Stimulated activated naive CD8-positive, alpha-beta T cell treated with anti-CD3 and anti-CD28 coated beads, Interleukin-15, amount 100 ng/mL, for 72 hours (primary cell): ENCODE measurements around the gene CD59.
"Not testable (repeated sequence)": the region's sequence is repeated elsewhere in the genome, so short reads cannot be mapped to it uniquely, and the experiment has no call there.

Source experiments
- ATAC-seq: fragments of 150-1000 bp; cut with Tn5 transposase; 2 replicates; pipeline ENCODE4 v1.10.0; 2021; ENCODE audit warnings: mild to moderate bottlenecking, moderate library complexity
- DNase-seq, 2 donors: peaks; one replicate each; pipeline ENCODE4 v3.0.0; 2021 to 2022
- H3K27ac Mint-ChIP-seq, 2 donors: one replicate each; pipeline ENCODE4 v1.8.0; 2022; ENCODE audit warnings: mild to moderate bottlenecking in 2 of 2, mixed read lengths in 2 of 2, moderate library complexity in 2 of 2
- H3K27me3 Mint-ChIP-seq: one replicate; pipeline ENCODE4 v1.8.0; 2022; ENCODE audit warnings: mixed read lengths
- H3K4me1 Mint-ChIP-seq: one replicate; pipeline ENCODE4 v1.8.0; 2022; ENCODE audit warnings: mild to moderate bottlenecking, mixed read lengths
- H3K4me3 Mint-ChIP-seq, 2 donors: one replicate each; pipeline ENCODE4 v1.8.0; 2022; ENCODE audit warnings: mild to moderate bottlenecking in 2 of 2, mixed read lengths in 2 of 2, moderate library complexity in 1 of 2
- H3K9me3 Mint-ChIP-seq, 2 donors: one replicate each; pipeline ENCODE4 v1.8.0; 2022; ENCODE audit warnings: mixed read lengths in 2 of 2

CD59 gene

DNA sequence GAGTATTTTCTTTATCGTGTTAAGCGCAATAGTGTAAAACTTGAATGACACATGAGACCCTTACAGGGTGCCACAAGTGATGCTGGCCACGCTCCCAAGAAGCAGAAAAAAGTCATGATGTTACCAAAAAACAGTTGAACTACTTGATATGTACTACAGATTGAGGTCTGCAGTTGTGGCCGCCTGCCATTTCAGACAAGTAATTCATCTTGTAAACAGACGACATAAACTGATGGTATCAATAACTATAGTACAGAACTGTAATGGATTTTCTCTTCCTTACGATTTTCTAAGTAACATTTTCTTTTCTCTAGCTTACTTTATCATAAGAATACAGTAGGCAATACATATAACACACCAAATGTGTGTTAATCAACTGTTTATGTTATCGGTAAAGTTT lies 5.5 kb downstream of the CD59 start:
- Mint-ChIP-seq H3K27ac (no peak overlapping the region), H3K4me1 (peaks cover 50% of the 10 kb centered on the region), H3K27me3 (no peaks in the 10 kb centered on the region), H3K9me3 (no peaks in the 10 kb centered on the region), H3K4me3 (no peak overlapping the region)
- no peak for DNase-seq
- ATAC-seq, result no peak

DNA sequence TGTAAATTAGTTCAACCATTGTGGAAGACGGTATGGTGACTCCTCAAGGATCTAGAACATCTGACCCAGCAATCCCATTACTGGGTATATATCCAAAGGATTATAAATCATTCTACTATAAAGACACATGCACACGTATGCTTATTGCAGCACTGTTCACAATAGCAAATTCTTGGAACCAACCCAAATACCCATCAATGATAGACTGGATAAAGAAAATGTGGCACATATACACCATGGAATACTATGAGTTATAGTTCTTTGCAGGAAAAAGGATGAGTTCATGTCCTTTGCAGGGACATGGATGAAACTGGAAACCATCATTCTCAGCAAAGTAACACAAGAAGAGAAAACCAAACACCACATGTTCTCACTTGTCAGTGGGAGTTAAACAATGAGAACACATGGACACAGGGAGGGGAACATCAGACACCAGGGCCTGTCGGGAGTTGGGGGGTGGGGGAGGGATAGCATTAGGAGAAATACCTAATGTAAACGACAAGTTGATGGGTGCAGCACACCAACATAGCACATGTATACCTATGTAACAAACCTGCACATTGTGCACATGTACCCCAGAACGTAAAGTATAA lies 7.1 kb downstream of the CD59 start:
- not testable (repeated sequence) for H3K9me3 Mint-ChIP-seq, DNase-seq, H3K27me3 Mint-ChIP-seq, ATAC-seq, H3K4me3 Mint-ChIP-seq, H3K27ac Mint-ChIP-seq
- H3K4me1 Mint-ChIP-seq, result peaks cover 52% of the 10 kb centered on the region

DNA sequence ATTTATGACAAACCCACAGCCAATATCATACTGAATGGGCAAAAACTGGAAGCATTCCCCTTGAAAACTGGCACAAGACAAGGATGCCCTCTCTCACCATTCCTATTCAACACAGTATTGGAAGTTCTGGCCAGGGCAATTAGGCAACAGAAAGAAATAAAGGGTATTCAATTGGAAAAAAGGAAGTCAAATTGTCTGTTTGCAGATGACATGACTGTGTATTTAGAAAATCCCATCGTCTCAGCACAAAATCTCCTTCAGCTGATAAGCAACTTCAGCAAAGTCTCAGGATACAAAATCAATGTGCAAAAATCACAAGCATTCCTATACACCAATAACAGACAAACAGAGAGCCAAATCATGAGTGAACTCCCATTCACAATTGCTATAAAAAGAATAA lies 8.7 kb downstream of the CD59 start:
- H3K27ac Mint-ChIP-seq, H3K27me3 Mint-ChIP-seq, DNase-seq, H3K4me3 Mint-ChIP-seq, ATAC-seq, H3K9me3 Mint-ChIP-seq: not testable (repeated sequence)
- H3K4me1 Mint-ChIP-seq, result peaks cover 56% of the 10 kb centered on the region

DNA sequence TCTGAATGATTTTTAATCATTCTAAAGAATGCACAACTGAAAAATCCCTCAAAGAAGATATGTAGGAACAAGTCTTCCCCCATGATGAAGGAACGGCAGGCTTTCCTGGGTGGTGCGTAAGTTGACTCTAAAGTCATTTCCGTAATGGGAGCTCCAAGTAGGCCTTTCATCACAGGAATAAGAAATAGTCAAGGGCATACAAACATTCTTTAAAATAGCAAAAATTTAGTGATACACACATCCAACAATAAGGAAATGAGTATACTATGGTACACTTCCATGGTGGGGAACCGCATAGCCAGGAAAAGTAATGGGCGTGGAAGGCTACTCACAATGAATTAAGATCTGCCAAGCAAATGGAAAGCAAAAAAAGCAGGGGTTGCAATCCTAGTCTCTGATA lies 10.7 kb downstream of the CD59 start:
- Mint-ChIP-seq H3K27ac (no peak overlapping the region), H3K4me1 (peaks cover 56% of the 10 kb centered on the region), H3K4me3 (no peak overlapping the region), H3K27me3 (no peaks in the 10 kb centered on the region), H3K9me3 (no peaks in the 10 kb centered on the region)
- DNase-seq, result no peak
- ATAC-seq, result no peak

DNA sequence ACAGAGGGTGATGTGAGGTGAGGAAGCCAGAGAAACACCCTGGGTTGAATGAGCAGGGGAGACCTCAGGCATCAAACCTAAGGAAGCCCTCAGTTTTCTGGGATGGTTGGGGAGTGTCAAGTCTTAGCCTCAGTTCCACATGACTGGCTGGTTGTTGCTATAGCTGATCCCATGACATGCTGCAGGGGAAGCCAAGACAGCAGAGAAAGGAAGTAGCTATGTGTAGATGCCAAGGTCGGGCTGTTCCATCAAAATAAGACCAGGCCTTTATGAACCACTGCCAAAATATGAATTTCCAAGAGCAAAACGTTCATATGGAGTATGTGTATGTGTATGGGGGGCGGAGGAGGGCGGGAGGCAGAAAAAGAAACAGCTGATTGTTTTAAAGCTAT lies 11.6 kb downstream of the CD59 start:
- H3K27me3 Mint-ChIP-seq, result no peaks in the 10 kb centered on the region
- DNase-seq (no peak), ATAC-seq (no peak)
- H3K4me3 Mint-ChIP-seq, result no peak overlapping the region
- H3K27ac Mint-ChIP-seq, result no peak overlapping the region
- no peaks in the 10 kb centered on the region for H3K9me3 Mint-ChIP-seq
- H3K4me1 Mint-ChIP-seq, result peaks cover 56% of the 10 kb centered on the region

DNA sequence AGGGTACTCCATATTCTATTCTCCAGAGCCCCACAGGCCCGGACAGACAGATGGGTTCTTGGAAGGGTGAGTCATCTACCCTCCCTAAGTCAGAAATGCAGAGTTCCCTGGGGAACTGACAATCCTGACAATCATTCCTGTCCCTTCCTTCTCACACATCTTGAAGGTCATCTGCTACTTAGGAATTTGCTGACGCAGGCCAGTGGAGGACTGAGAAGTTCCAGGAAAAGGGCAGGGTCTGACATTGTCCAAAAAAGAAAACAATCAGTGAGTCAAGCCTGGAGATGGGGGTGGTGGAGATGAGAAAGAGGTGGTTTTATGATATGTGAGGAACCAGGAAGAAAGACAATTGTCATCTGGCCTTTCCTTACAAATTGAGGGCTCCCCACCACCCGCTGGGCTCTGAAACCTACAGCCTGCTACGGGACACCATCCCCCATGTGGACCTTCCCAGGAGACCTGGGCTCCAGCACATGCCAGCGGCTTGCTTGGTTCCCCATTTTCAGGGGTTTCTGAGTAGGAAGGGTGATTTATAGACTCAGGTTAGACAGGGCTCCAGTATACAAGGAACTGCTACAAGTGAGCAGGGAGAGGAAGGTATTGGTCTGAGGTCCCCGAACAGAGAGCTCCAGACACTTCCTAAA lies 12.9 kb downstream of the CD59 start:
- DNase-seq (no peak), ATAC-seq (peak; percentile 3)
- H3K4me3 Mint-ChIP-seq, result peak overlapping the region in 1 of 2 donors; percentile 58
- H3K27me3 Mint-ChIP-seq, result no peaks in the 10 kb centered on the region
- no peak overlapping the region for H3K27ac Mint-ChIP-seq
- H3K9me3 Mint-ChIP-seq, result no peaks in the 10 kb centered on the region
- peaks cover 52% of the 10 kb centered on the region for H3K4me1 Mint-ChIP-seq

DNA sequence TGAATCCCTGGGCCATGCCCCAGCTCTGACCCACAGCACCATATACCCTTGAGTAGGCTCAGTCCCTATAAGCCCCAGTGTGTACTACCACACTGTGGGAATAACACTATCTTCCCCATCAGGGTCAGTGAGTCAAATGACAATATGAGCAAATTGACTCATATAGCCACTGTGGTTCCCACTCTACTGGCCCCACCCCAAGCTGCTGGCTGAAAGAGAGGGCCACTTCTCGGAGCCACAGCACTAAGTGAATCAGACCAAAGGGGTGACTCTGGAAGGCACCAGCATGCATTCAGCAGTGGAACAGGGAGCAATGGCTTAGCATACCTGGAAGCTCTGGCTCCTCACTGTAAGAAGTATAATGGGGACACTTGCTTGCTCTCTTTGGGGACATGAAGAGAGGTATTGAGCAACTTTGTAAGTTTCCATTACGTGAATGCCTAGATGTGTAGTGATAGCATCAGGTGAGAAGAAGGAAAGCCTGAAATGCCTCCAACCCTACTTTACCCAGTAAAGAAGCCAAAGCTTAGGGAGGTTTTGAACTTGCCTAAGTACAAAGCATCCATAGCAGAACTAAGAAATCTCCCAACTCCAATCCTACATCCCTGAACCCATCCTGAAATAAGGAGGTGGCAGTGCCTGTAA lies 13.5 kb downstream of the CD59 start:
- Mint-ChIP-seq H3K9me3 (no peaks in the 10 kb centered on the region), H3K4me1 (peaks cover 51% of the 10 kb centered on the region), H3K27me3 (no peaks in the 10 kb centered on the region), H3K4me3 (peak overlapping the region; percentile 38 to 58), H3K27ac (peak overlapping the region; percentile 48 to 71)
- DNase-seq, result peak; percentile 39 to 73
- ATAC-seq, result peak; percentile 97

DNA sequence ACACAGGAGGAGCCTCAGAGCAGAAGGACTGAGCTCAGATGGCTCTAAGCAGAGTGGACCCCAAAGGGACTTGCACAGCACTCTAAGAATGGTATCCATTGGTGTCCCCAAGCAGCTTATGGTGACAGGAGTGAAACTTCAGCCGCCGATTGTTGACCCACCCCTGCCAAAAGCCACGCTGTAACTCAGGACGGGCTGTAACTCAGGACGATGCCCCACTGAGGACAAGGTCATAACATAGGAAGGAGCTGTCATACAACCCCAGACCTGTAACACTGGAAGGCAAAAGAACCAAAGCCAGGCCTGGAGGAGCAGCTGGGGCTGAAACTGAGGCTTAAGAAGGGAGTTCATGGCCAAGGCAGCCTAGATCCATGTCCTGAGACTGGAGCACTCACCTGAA lies 14.2 kb downstream of the CD59 start:
- H3K4me1 Mint-ChIP-seq, result peaks cover 46% of the 10 kb centered on the region
- H3K9me3 Mint-ChIP-seq, result no peaks in the 10 kb centered on the region
- no peaks in the 10 kb centered on the region for H3K27me3 Mint-ChIP-seq
- peak overlapping the region in 1 of 2 donors; percentile 1 for H3K4me3 Mint-ChIP-seq
- no peak for DNase-seq
- no peak for ATAC-seq
- H3K27ac Mint-ChIP-seq, result no peak overlapping the region

DNA sequence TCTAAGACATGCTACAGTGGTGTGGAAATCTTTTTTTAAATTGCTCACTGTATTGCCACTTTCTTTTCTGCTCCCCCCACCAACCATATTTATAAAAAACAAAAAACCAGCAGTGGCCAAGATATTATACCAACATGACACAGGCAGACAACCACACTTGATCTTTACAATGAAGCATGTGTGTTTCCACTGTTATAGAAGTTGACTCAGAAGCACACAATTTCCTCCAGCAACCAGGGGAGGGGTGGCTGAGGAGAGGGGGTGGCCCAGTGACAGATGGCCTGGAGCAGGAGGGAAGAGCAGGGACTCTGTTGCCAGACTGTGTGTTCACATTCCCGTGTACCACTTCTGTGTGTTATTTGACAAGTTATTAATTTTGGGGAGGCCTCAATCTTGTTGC lies 14.8 kb downstream of the CD59 start:
- H3K4me3 Mint-ChIP-seq, result no peak overlapping the region
- H3K9me3 Mint-ChIP-seq, result no peaks in the 10 kb centered on the region
- peak overlapping the region in 1 of 2 donors; percentile 88 for H3K27ac Mint-ChIP-seq
- peaks cover 46% of the 10 kb centered on the region for H3K4me1 Mint-ChIP-seq
- H3K27me3 Mint-ChIP-seq, result no peaks in the 10 kb centered on the region
- DNase-seq (no peak), ATAC-seq (peak; percentile 37)

DNA sequence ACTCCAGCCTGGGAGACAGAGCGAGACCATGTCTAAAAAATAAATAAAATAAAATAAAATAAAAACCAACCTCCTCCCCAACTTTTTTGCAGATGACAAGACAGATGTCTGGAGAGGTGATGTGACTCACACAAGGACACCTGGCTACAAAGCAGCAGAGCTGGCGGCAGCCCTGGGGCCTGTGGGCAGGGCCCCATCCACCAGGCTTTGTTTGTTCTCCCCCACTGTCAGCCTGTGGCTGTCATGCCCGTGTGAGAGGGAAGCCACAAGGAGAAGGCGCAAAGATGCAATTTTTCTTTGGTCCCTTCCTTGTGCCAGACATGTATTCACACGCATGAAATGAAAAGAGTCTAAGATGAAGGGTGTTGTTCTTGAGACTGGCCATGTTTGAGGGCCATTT lies 16.6 kb downstream of the CD59 start:
- H3K4me3 Mint-ChIP-seq, result no peak overlapping the region
- peak overlapping the region in 1 of 2 donors; percentile 33 for H3K27ac Mint-ChIP-seq
- DNase-seq (no peak), ATAC-seq (no peak)
- peaks cover 35% of the 10 kb centered on the region for H3K4me1 Mint-ChIP-seq
- H3K9me3 Mint-ChIP-seq, result no peaks in the 10 kb centered on the region
- no peaks in the 10 kb centered on the region for H3K27me3 Mint-ChIP-seq

DNA sequence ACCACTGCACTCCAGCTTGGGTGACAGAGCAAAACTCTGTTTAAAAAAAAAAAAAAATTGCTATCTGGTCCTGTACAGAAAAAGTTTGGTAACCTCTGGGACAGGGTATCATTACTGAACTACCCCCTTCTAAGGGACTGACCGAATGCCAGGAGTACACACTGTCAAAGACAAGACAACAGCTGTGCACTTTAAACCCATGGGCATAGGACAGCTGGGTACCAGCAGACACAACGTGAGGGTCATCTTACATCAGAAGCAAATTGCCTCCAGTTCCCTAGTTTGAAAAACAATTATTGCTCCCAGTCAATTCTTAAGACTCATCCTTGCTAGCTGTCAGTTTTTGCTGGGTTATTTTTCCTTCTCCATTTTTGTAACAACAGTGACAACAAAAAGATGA lies 17.8 kb downstream of the CD59 start:
- H3K4me1 Mint-ChIP-seq, result peaks cover 23% of the 10 kb centered on the region
- no peak for ATAC-seq
- DNase-seq, result no peak
- H3K9me3 Mint-ChIP-seq, result no peaks in the 10 kb centered on the region
- no peak overlapping the region for H3K4me3 Mint-ChIP-seq
- no peaks in the 10 kb centered on the region for H3K27me3 Mint-ChIP-seq
- H3K27ac Mint-ChIP-seq, result no peak overlapping the region

DNA sequence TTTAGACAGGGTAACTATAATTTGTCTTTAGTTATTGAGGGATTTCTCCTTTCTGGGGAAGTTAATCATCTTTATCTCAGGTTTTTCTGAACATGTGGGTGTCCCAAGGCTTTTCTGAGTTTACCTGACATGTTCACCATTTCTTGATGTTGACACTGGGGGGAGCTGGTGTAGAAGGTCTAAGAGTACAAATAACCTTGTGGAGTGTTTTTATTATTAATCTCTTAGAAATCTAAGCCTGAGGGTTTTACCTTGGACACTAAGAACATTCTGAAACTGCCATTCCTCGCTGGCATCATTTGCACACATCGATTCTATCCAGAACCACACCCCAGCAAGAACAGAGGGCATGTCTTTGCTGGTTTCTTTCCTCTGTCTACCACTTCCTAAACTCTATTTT lies 20.0 kb downstream of the CD59 start:
- Mint-ChIP-seq H3K27me3 (no peaks in the 10 kb centered on the region), H3K27ac (no peak overlapping the region), H3K9me3 (no peaks in the 10 kb centered on the region), H3K4me1 (peaks cover 1% of the 10 kb centered on the region), H3K4me3 (no peak overlapping the region)
- DNase-seq (no peak), ATAC-seq (peak; percentile 60)

DNA sequence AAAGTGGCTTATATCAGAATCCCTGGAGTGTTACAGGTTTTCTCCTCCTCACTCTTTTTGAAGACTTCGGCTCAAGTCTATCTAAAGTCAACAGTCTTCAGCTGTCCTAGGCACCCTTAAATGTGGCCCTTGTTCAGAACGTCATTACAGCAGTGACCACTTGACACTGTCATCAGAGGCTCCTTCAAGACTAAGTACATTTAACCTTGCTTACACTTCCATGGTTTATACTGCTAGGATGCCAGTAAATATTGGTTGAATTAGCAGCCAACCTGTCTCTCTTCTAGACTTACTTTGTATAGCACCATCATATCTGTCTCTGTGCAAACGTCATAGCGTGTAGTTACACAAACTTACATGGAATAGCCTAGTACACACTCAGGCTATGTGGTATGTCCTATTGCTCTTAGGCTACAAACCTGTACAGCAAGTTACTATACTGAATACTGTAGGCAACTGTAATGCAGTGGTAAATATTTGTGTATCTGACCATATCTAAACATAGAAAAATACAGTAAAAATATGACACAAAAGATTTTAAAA lies 22.3 kb downstream of the CD59 start:
- DNase-seq (no peak), ATAC-seq (no peak)
- no peaks in the 10 kb centered on the region for H3K9me3 Mint-ChIP-seq
- no peaks in the 10 kb centered on the region for H3K4me1 Mint-ChIP-seq
- H3K27me3 Mint-ChIP-seq, result no peaks in the 10 kb centered on the region
- no peak overlapping the region for H3K27ac Mint-ChIP-seq
- H3K4me3 Mint-ChIP-seq, result no peak overlapping the region

DNA sequence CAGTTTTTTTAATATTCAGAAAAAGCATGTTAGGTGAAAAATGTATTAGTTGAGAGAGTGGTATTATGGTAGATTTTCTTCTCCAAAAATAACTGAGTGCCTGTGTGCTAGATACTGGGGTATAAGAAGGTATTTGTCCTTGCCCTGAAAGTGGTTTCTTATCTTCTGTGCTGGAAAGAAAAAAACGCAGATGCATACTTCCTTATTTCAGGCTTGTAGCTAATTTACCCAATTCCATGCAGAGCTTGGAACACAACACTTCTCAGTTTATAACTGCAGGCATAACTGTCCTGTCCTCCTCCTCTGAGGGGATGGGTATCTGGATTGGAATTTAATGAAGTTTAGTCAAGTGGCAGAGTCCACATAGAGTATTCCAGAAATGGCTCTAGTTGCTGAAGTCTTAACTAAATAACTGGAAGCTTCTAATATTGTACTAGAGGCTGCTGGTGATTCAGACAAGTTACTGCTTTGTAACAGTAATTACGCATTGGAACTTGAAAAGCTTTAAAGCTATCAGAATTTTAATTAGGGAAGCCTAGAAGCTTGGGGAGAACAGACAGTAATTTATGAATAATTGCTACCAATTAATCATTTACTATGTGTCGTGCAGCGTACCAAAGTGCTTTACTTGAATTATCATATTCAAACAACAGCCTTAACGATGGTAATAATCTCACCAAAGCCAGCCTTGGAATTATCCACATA lies 22.9 kb downstream of the CD59 start:
- no peaks in the 10 kb centered on the region for H3K27me3 Mint-ChIP-seq
- ATAC-seq, result no peak
- no peaks in the 10 kb centered on the region for H3K4me1 Mint-ChIP-seq
- DNase-seq, result no peak
- no peaks in the 10 kb centered on the region for H3K9me3 Mint-ChIP-seq
- no peak overlapping the region for H3K27ac Mint-ChIP-seq
- no peak overlapping the region for H3K4me3 Mint-ChIP-seq

DNA sequence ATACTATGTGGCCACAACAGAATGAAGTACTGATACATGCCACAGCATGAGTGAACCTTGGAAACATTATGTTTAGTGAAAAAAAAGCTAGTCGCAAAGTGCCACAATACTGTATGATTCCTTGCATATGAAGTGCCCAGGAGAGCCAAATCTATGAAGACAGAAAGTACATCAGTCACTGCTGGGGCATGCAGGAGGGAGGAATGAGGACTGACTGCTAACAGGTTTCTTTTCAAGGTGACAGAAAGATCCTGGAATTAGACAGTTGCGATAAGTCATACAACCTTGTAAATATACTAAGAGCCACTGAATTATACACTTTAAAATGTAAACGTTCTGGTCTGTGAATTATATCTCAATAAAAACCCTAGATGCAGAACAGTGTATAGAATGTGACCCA lies 23.8 kb downstream of the CD59 start:
- DNase-seq (no peak), ATAC-seq (no peak)
- H3K4me1 Mint-ChIP-seq, result no peaks in the 10 kb centered on the region
- no peak overlapping the region for H3K4me3 Mint-ChIP-seq
- H3K9me3 Mint-ChIP-seq, result no peaks in the 10 kb centered on the region
- no peaks in the 10 kb centered on the region for H3K27me3 Mint-ChIP-seq
- no peak overlapping the region for H3K27ac Mint-ChIP-seq

DNA sequence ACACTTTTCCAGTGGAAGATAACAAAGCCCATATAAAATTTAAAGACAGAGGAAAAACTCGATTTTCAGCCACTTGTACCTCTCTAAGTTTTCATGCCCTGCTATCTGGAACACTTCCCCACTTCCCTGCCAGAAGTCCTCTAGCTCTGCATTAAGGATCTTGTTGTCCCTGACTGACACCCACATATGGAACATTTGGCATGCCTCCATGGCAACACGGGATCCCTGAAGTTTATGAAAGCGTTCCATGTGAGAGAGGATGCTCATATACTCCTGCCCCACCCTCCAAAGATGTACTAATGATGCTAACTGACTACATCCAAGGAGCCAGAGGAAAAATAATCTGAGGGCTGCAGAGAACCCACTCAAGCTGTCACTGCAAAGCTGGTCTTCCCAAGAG lies 26.8 kb downstream of the CD59 start:
- DNase-seq (no peak), ATAC-seq (no peak)
- H3K9me3 Mint-ChIP-seq, result no peaks in the 10 kb centered on the region
- H3K27me3 Mint-ChIP-seq, result no peaks in the 10 kb centered on the region
- no peak overlapping the region for H3K4me3 Mint-ChIP-seq
- peaks cover 6% of the 10 kb centered on the region for H3K4me1 Mint-ChIP-seq
- no peak overlapping the region for H3K27ac Mint-ChIP-seq
